GM15510 (cell line): Measurements from ENCODE around the gene ZNF536.

Experiments
- POLR2A ChIP-seq: IDR thresholded peaks from 3 replicates; pipeline ENCODE4 v1.6.1; 2011; ENCODE audit warnings: borderline replicate concordance; ENCODE audit not compliant: insufficient read length; ENCODE audit errors: extremely low read depth

ZNF536 gene

GRCh38 chr19:30403203-30403985 lies 31.2 kb downstream of the ZNF536 start:
- no peak for TF ChIP-seq POLR2A

- no peak for TF ChIP-seq POLR2A
Measured at GRCh38 chr19:30406220-30407067, 34.3 kb downstream of the ZNF536 start.

- no peak for TF ChIP-seq POLR2A
Measured at GRCh38 chr19:30407068-30407709, 35.0 kb downstream of the ZNF536 start.

- TF ChIP-seq POLR2A: no peak
Measured at GRCh38 chr19:30408734-30409301, 36.6 kb downstream of the ZNF536 start.

GRCh38 chr19:30411714-30412113 lies 39.5 kb downstream of the ZNF536 start:
- TF ChIP-seq POLR2A: no peak

GRCh38 chr19:30416375-30416774 lies 44.2 kb downstream of the ZNF536 start:
- TF ChIP-seq POLR2A: no peak

- no peak for TF ChIP-seq POLR2A
Measured at GRCh38 chr19:30419568-30420180, 47.5 kb downstream of the ZNF536 start.

GRCh38 chr19:30420316-30420715 lies 48.1 kb downstream of the ZNF536 start:
- no peak for TF ChIP-seq POLR2A

GRCh38 chr19:30420881-30421280 lies 48.7 kb downstream of the ZNF536 start:
- TF ChIP-seq POLR2A: no peak

GRCh38 chr19:30421571-30421970 lies 49.4 kb downstream of the ZNF536 start:
- TF ChIP-seq POLR2A: no peak

- no peak for TF ChIP-seq POLR2A
Measured at GRCh38 chr19:30423481-30423880, 51.3 kb downstream of the ZNF536 start.

- no peak for TF ChIP-seq POLR2A
Measured at GRCh38 chr19:30425885-30426838, 54.0 kb downstream of the ZNF536 start.

- TF ChIP-seq POLR2A: no peak
Measured at GRCh38 chr19:30426864-30427263, 54.7 kb downstream of the ZNF536 start.
